GM23338 (cell line): Measurements from ENCODE around the gene CNTRL. TPM values are rescaled to one million over a fixed set of nuclear protein-coding genes. Genes with fewer than 3 reads are reported as not detected.

Experiments used
- ATAC-seq: fragments of 200-7000 bp; cut with Tn5 transposase; 3 replicates; pipeline ENCODE4 v1.9.1; 2020
- DNase-seq: peaks from one replicate; pipeline ENCODE4 v3.0.0-alpha.2; 2015; ENCODE audit warnings: low spot score
- H2AFZ ChIP-seq: fragments of 200-600 bp; sonication (generic); 2 replicates; pipeline ENCODE4 v1.8.0; 2016; ENCODE audit warnings: antibody characterized with exemption, mild to moderate bottlenecking, moderate library complexity
- H3F3A ChIP-seq: fragments of 200-600 bp; sonication (generic); replicated peaks from 2 replicates; pipeline ENCODE4 v1.8.0; 2017; ENCODE audit warnings: antibody characterized with exemption, mixed run types, low read depth
- H3K27ac ChIP-seq: fragments of 200-600 bp; sonication (generic); 2 replicates; pipeline ENCODE4 v1.6.1; 2016; ENCODE audit warnings: low read depth
- H3K27me3 ChIP-seq: fragments of 200-600 bp; sonication (generic); 2 replicates; pipeline ENCODE4 v1.8.0; 2016; ENCODE audit warnings: mild to moderate bottlenecking, mixed run types, moderate library complexity; ENCODE audit not compliant: insufficient read depth
- H3K36me3 ChIP-seq: fragments of 200-600 bp; sonication (generic); 2 replicates; pipeline ENCODE4 v1.8.0; 2016; ENCODE audit warnings: mild to moderate bottlenecking; ENCODE audit not compliant: insufficient read depth
- H3K4me1 ChIP-seq: fragments of 200-600 bp; sonication (generic); 2 replicates; pipeline ENCODE4 v1.8.0; 2016; ENCODE audit warnings: mild to moderate bottlenecking, moderate library complexity; ENCODE audit not compliant: insufficient read depth
- H3K4me2 ChIP-seq: fragments of 200-600 bp; sonication (generic); 2 replicates; pipeline ENCODE4 v1.7.1; 2017; ENCODE audit warnings: mixed run types
- H3K4me3 ChIP-seq: fragments of 200-600 bp; sonication (generic); 2 replicates; pipeline ENCODE4 v1.6.1; 2016; ENCODE audit warnings: mixed run types
- H3K79me2 ChIP-seq: fragments of 200-600 bp; sonication (generic); replicated peaks from 2 replicates; pipeline ENCODE4 v1.8.0; 2017; ENCODE audit warnings: mild to moderate bottlenecking; ENCODE audit not compliant: insufficient read depth
- H3K9me2 ChIP-seq: fragments of 200-600 bp; sonication (generic); 2 replicates; pipeline ENCODE4 v1.8.0; 2017; ENCODE audit not compliant: insufficient read depth
- H4K20me1 ChIP-seq: fragments of 200-600 bp; sonication (generic); replicated peaks from 2 replicates; pipeline ENCODE4 v1.8.0; 2017; ENCODE audit warnings: mild to moderate bottlenecking; ENCODE audit not compliant: insufficient read depth
- H3K27ac Mint-ChIP-seq: 2 replicates; pipeline ENCODE4 v1.8.0; 2020; ENCODE audit warnings: inconsistent platforms, mild to moderate bottlenecking, moderate library complexity, mixed read lengths
- H3K27me3 Mint-ChIP-seq: 3 replicates; pipeline ENCODE4 v1.8.0; 2022; ENCODE audit warnings: low read depth, mild to moderate bottlenecking, moderate library complexity, mixed read lengths, inconsistent platforms; ENCODE audit not compliant: insufficient read depth, poor library complexity
- H3K36me3 Mint-ChIP-seq: 3 replicates; pipeline ENCODE4 v1.8.0; 2021; ENCODE audit warnings: low read depth, mild to moderate bottlenecking, inconsistent platforms, moderate library complexity, mixed read lengths
- H3K4me1 Mint-ChIP-seq: 3 replicates; pipeline ENCODE4 v1.8.0; 2020; ENCODE audit warnings: mild to moderate bottlenecking, inconsistent platforms, mixed read lengths
- H3K4me3 Mint-ChIP-seq: 3 replicates; pipeline ENCODE4 v1.8.0; 2021; ENCODE audit warnings: moderate library complexity, mild to moderate bottlenecking, inconsistent platforms, mixed read lengths
- H3K9me3 Mint-ChIP-seq: 3 replicates; pipeline ENCODE4 v1.8.0; 2020; ENCODE audit warnings: moderate library complexity, mild to moderate bottlenecking, inconsistent platforms, mixed read lengths
- ETS1 ChIP-seq: IDR thresholded peaks from 2 replicates; pipeline ENCODE4 v1.6.1; 2016; ENCODE audit warnings: antibody characterized with exemption
- EZH2phosphoT487 ChIP-seq: fragments of 200-600 bp; sonication (generic); IDR thresholded peaks from one replicate; pipeline ENCODE4 v1.8.1; 2018; ENCODE audit warnings: antibody characterized with exemption; ENCODE audit not compliant: unreplicated experiment
- POLR2AphosphoS5 ChIP-seq: IDR thresholded peaks from 2 replicates; pipeline ENCODE4 v1.6.1; 2016; ENCODE audit warnings: antibody characterized with exemption, low read depth
- REST ChIP-seq: IDR thresholded peaks from one replicate; pipeline ENCODE4 v1.6.1; 2018; ENCODE audit warnings: antibody characterized with exemption; ENCODE audit not compliant: unreplicated experiment
- ZNF114 ChIP-seq: fragments of 250-450 bp; sonication (Bioruptor Pico); IDR thresholded peaks from 2 replicates; pipeline ENCODE4 v1.5.0; 2020; ENCODE audit warnings: mild to moderate bottlenecking, moderate library complexity
- polyA plus RNA-seq: library from polyadenylated mRNA; unstranded; fragments of >200 nt; fragmentation: Nextera tagmentation; extraction: Ambion mirVana; gene quantifications from 2 replicates; pipeline ENCODE4 v1.2.1, GENCODE V29; 2016
- total RNA-seq: library from RNA; depleted of rRNA; stranded (reverse); fragments of >200 nt; shearing (Covaris generic); gene quantifications from 2 replicates; pipeline ENCODE4 v1.2.3, GENCODE V29; 2014

The CNTRL gene
- total and polyA plus RNA-seq, 2 experiments from 2014 or later: 9.2 to 11.7 TPM

- peaks cover 6% of the 10 kb centered on the region; the same call in 1 of the 2 replicates for H4K20me1 ChIP-seq
- H3K4me3 ChIP-seq: no peak overlapping the region
Measured at GRCh38 chr9:121173501-121173900, 98.7 kb downstream of the CNTRL start.

GRCh38 chr9:121178676-121179372 lies 104.1 kb downstream of the CNTRL start:
- no peak for ATAC-seq
- no peak overlapping the region for H2AFZ ChIP-seq
- Mint-ChIP-seq H3K9me3 (no peaks in the 10 kb centered on the region), H3K4me3 (no peak overlapping the region), H3K27ac (no peak overlapping the region), H3K36me3 (peaks cover 20% of the 10 kb centered on the region; the same call in 2 of the 3 replicates), H3K4me1 (peaks cover 3% of the 10 kb centered on the region; the same call in 1 of the 3 replicates), H3K27me3 (no peaks in the 10 kb centered on the region)
- 0 out of 2 replicates have a peak, but pooled peaks cover 13% of the 10 kb centered on the region for H4K20me1 ChIP-seq
- H3K79me2 ChIP-seq: no peaks in the 10 kb centered on the region
- H3K9me2 ChIP-seq: no peaks in the 10 kb centered on the region
- H3K4me2 ChIP-seq: no peak overlapping the region
- 0 out of 2 replicates have a peak, but pooled peaks cover 2% of the 10 kb centered on the region for H3K36me3 ChIP-seq
- DNase-seq: no peak
- H3K4me3 ChIP-seq: no peak overlapping the region
- H3K27ac ChIP-seq: no peak overlapping the region
- no peaks in the 10 kb centered on the region for H3K4me1 ChIP-seq
- no peaks in the 10 kb centered on the region for H3K27me3 ChIP-seq
- no peaks in the 10 kb centered on the region for H3F3A ChIP-seq
- TF ChIP-seq EZH2phosphoT487 (no peak), ZNF114 (CRISPR knock-in tag) (no peak), POLR2AphosphoS5 (no peak)

More at GRCh38 chr9:121173501-121173900, 98.7 kb downstream of the CNTRL start:
- Histone ChIP-seq H2AFZ (no peak overlapping the region), H3K36me3 (peaks cover 3% of the 10 kb centered on the region; the same call in 1 of the 2 replicates), H3K4me2 (no peak overlapping the region), H3K9me2 (no peaks in the 10 kb centered on the region), H3K4me1 (no peaks in the 10 kb centered on the region), H3K27ac (no peak overlapping the region), H3K27me3 (no peaks in the 10 kb centered on the region), H3F3A (no peaks in the 10 kb centered on the region), H3K79me2 (no peaks in the 10 kb centered on the region)
- H3K4me1 Mint-ChIP-seq: no peaks in the 10 kb centered on the region
- H3K27me3 Mint-ChIP-seq: no peaks in the 10 kb centered on the region
- H3K27ac Mint-ChIP-seq: no peak overlapping the region
- TF ChIP-seq REST: no peak
- TF ChIP-seq ETS1: no peak
- TF ChIP-seq POLR2AphosphoS5: no peak
- DNase-seq (no peak), ATAC-seq (no peak)
- no peak overlapping the region for H3K4me3 Mint-ChIP-seq
- no peaks in the 10 kb centered on the region for H3K9me3 Mint-ChIP-seq
- peaks cover 18% of the 10 kb centered on the region; the same call in 2 of the 3 replicates for H3K36me3 Mint-ChIP-seq
